Measurements from ENCODE around the gene ENTPD6.

- TF ChIP-seq EP300 (IDR thresholded peaks at IDR 0.05) = peak; percentile 43 to 97
- TF ChIP-seq, protein P1, sequence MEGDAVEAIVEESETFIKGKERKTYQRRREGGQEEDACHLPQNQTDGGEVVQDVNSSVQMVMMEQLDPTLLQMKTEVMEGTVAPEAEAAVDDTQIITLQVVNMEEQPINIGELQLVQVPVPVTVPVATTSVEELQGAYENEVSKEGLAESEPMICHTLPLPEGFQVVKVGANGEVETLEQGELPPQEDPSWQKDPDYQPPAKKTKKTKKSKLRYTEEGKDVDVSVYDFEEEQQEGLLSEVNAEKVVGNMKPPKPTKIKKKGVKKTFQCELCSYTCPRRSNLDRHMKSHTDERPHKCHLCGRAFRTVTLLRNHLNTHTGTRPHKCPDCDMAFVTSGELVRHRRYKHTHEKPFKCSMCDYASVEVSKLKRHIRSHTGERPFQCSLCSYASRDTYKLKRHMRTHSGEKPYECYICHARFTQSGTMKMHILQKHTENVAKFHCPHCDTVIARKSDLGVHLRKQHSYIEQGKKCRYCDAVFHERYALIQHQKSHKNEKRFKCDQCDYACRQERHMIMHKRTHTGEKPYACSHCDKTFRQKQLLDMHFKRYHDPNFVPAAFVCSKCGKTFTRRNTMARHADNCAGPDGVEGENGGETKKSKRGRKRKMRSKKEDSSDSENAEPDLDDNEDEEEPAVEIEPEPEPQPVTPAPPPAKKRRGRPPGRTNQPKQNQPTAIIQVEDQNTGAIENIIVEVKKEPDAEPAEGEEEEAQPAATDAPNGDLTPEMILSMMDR (IDR thresholded peaks at IDR 0.05) = no peak
Observed at GRCh38 chr20:25237610-25238318, 42.3 kb downstream of the ENTPD6 start.
